Measurements from ENCODE around the gene SGPL1.

DNA sequence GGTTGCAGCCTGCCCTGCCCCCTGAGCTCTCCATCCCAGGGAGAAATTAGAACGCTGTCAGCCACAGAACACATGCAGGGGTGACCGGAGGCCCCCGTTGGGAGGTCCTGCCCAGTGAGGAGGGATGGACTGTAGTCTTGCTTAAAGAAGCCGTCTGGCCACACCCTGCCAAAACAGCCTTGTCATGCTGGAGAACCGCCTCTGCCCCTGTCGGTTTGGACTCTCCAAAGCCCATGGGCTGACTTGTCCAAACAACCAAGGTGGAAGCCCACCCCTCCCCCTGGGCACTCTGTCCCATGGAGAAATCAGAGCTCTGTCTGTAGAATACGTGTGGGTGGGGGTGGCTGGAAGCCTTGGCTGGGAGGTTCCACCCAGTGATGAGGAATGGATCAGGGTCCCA is 17.9 kb upstream of the SGPL1 start:
- TF ChIP-seq, protein P1, sequence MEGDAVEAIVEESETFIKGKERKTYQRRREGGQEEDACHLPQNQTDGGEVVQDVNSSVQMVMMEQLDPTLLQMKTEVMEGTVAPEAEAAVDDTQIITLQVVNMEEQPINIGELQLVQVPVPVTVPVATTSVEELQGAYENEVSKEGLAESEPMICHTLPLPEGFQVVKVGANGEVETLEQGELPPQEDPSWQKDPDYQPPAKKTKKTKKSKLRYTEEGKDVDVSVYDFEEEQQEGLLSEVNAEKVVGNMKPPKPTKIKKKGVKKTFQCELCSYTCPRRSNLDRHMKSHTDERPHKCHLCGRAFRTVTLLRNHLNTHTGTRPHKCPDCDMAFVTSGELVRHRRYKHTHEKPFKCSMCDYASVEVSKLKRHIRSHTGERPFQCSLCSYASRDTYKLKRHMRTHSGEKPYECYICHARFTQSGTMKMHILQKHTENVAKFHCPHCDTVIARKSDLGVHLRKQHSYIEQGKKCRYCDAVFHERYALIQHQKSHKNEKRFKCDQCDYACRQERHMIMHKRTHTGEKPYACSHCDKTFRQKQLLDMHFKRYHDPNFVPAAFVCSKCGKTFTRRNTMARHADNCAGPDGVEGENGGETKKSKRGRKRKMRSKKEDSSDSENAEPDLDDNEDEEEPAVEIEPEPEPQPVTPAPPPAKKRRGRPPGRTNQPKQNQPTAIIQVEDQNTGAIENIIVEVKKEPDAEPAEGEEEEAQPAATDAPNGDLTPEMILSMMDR (IDR thresholded peaks at IDR 0.05) = no peak
- TF ChIP-seq POLR2A (IDR thresholded peaks at IDR 0.05) = no peak
- TF ChIP-seq POLR2AphosphoS5 (IDR thresholded peaks at IDR 0.05; ENCODE audit: insufficient read depth in 1 of 2, low read depth in 1 of 2) = no peak

All from vagina (tissue), 2 donors.